HepG2 (cell line): Measurements from ENCODE around the gene ETF1. TPM values are rescaled to one million over a fixed set of nuclear protein-coding genes. Genes with fewer than 3 reads are reported as not detected.

Experiments used
- AGO2 ChIP-seq: fragments of 200-400 bp; formaldehyde crosslinking; optimal IDR thresholded peaks from 2 replicates; pipeline ENCODE3; 2017; ENCODE audit warnings: mild to moderate bottlenecking, low read depth, low read length, moderate library complexity
- ARID4A ChIP-seq: sonication (generic); formaldehyde crosslinking; IDR thresholded peaks from 2 replicates; pipeline ENCODE4 v1.5.0; 2020; ENCODE audit warnings: mild to moderate bottlenecking, missing genetic modification reagents, borderline replicate concordance
- ATF1 ChIP-seq: IDR thresholded peaks from 2 replicates; pipeline ENCODE4 v1.6.1; 2016; ENCODE audit warnings: mild to moderate bottlenecking, control low read depth
- EEA1 ChIP-seq: sonication (generic); formaldehyde crosslinking; IDR thresholded peaks from 2 replicates; pipeline ENCODE4 v1.5.1; 2020; ENCODE audit warnings: mild to moderate bottlenecking, missing genetic modification reagents, borderline replicate concordance
- JUNB ChIP-seq: sonication (generic); formaldehyde crosslinking; IDR thresholded peaks from 2 replicates; pipeline ENCODE4 v1.8.0; 2022; ENCODE audit warnings: missing genetic modification reagents, mild to moderate bottlenecking, borderline replicate concordance
- KLF11 ChIP-seq: IDR thresholded peaks from 2 replicates; pipeline ENCODE4 v1.6.1; 2016; ENCODE audit warnings: missing compliant biosample characterization
- LCORL ChIP-seq, 2 experiments: fragments of 450-650 bp in 1 of 2; sonication (generic) in 1 of 2; formaldehyde crosslinking in 1 of 2; IDR thresholded peaks; 2 replicates each; pipeline versions ENCODE4 v1.5.0 to v1.6.1; 2017 to 2020; ENCODE audit warnings: antibody characterized with exemption in 1 of 2, missing genetic modification reagents in 1 of 2
- MEIS1 ChIP-seq: sonication (generic); formaldehyde crosslinking; IDR thresholded peaks from 2 replicates; pipeline ENCODE4 v1.9.0; 2021; ENCODE audit warnings: mild to moderate bottlenecking, missing genetic modification reagents, moderate library complexity, borderline replicate concordance
- MEIS2 ChIP-seq: sonication (generic); formaldehyde crosslinking; IDR thresholded peaks from 2 replicates; pipeline ENCODE4 v1.9.0; 2021; ENCODE audit warnings: mild to moderate bottlenecking, missing genetic modification reagents
- PBX3 ChIP-seq: sonication (generic); formaldehyde crosslinking; IDR thresholded peaks from 2 replicates; pipeline ENCODE4 v1.8.1; 2023; ENCODE audit warnings: missing genetic modification reagents, inconsistent platforms, borderline replicate concordance
- RAD21 ChIP-seq: fragments of 450-650 bp; formaldehyde crosslinking; IDR thresholded peaks from 2 replicates; pipeline ENCODE4 v1.5.0; 2020; ENCODE audit warnings: mild to moderate bottlenecking
- RBFOX2 ChIP-seq: fragments of 200-400 bp; formaldehyde crosslinking; IDR thresholded peaks from 2 replicates; pipeline ENCODE4 v1.6.1; 2017; ENCODE audit warnings: low read depth, mild to moderate bottlenecking, low read length
- RFXAP ChIP-seq: sonication (generic); formaldehyde crosslinking; IDR thresholded peaks from 2 replicates; pipeline ENCODE4 v1.4.0; 2020; ENCODE audit warnings: missing genetic modification reagents, borderline replicate concordance
- U2AF1 ChIP-seq: fragments of 200-400 bp; formaldehyde crosslinking; optimal IDR thresholded peaks from 2 replicates; pipeline ENCODE3; 2017; ENCODE audit warnings: mild to moderate bottlenecking, low read depth, low read length
- ZBTB39 ChIP-seq: sonication (generic); formaldehyde crosslinking; IDR thresholded peaks from 2 replicates; pipeline ENCODE4 v1.5.0; 2020; ENCODE audit warnings: missing genetic modification reagents
- ZNF235 ChIP-seq: sonication (generic); formaldehyde crosslinking; IDR thresholded peaks from 2 replicates; pipeline ENCODE4 v1.8.1; 2023; ENCODE audit warnings: mild to moderate bottlenecking, missing genetic modification reagents, borderline replicate concordance
- ZNF333 ChIP-seq: sonication (generic); formaldehyde crosslinking; IDR thresholded peaks from 2 replicates; pipeline ENCODE4 v1.4.0; 2020; ENCODE audit warnings: mild to moderate bottlenecking, missing genetic modification reagents, borderline replicate concordance
- ZNF350 ChIP-seq: sonication (generic); formaldehyde crosslinking; IDR thresholded peaks from 2 replicates; pipeline ENCODE4 v1.4.0; 2020; ENCODE audit warnings: mild to moderate bottlenecking, low read depth, missing genetic modification reagents, borderline replicate concordance
- ZNF546 ChIP-seq: sonication (generic); formaldehyde crosslinking; conservative IDR thresholded peaks from 2 replicates; pipeline ENCODE4 v1.8.1; 2023; ENCODE audit warnings: mild to moderate bottlenecking, missing genetic modification reagents
- ZNF850 ChIP-seq: sonication (generic); formaldehyde crosslinking; conservative IDR thresholded peaks from 2 replicates; pipeline ENCODE4 v1.9.0; 2021; ENCODE audit warnings: mild to moderate bottlenecking, missing genetic modification reagents
- ZSCAN31 ChIP-seq: sonication (generic); formaldehyde crosslinking; IDR thresholded peaks from 2 replicates; pipeline ENCODE4 v1.5.0; 2020; ENCODE audit warnings: low read depth, mild to moderate bottlenecking, missing genetic modification reagents
- polyA plus RNA-seq, 8 experiments: library from polyadenylated mRNA; depleted of rRNA in 3 of 8; stranded (reverse) in 7 of 8; unstranded in 1 of 8; fragments of >200 nt; fragmentation: Illumina TruSeq in 4 of 8; extraction: Trizol in 4 of 8; gene quantifications; 2 replicates each; pipeline versions ENCODE4 v1.2.1 to v1.2.3, GENCODE V29; 2011 to 2016; ENCODE audit warnings: low read depth in 4 of 8, missing spikeins in 1 of 8, mixed read lengths in 1 of 8; ENCODE audit not compliant: insufficient read depth in 1 of 8
- total RNA-seq, 5 experiments: library from RNA; depleted of rRNA; stranded (reverse); fragments of >200 nt; fragmentation: Illumina TruSeq; extraction: Trizol; gene quantifications; 2 replicates each; pipeline ENCODE4 v1.2.3, GENCODE V29; 2016; ENCODE audit warnings: low read depth in 1 of 5

The ETF1 gene
- total and polyA plus RNA-seq, 2 of the 13 experiments (the other 11 are each of a cell fraction or from before 2014, with no cell fraction given) = 52.1 to 184 TPM

- TF ChIP-seq ARID4A (CRISPR knock-in tag) (peak; percentile 44; the same call in 1 of the 2 replicates), U2AF1 (peak; percentile 90), ZNF235 (no peak), LCORL (IDR thresholded peaks at IDR 0.05) (no peak), LCORL (CRISPR knock-in tag; IDR thresholded peaks at IDR 0.05) (peak; percentile 10; the same call in 1 of the 2 replicates), EEA1 (CRISPR knock-in tag) (0 out of 2 replicates have a peak, but pooled peaks have one; percentile 14), MEIS2 (CRISPR knock-in tag) (peak; percentile 20; the same call in 1 of the 2 replicates), ZSCAN31 (CRISPR knock-in tag) (no peak), JUNB (no peak), RAD21 (CRISPR knock-in tag) (peak; percentile 56; the same call in 1 of the 2 replicates), PBX3 (CRISPR knock-in tag) (no peak), ZNF546 (CRISPR knock-in tag) (peak; percentile 69; the same call in 1 of the 2 replicates), ZBTB39 (CRISPR knock-in tag) (peak; percentile 22; the same call in 1 of the 2 replicates), AGO2 (peak; percentile 75), MEIS1 (CRISPR knock-in tag) (0 out of 2 replicates have a peak, but pooled peaks have one; percentile 20), KLF11 (CRISPR knock-in tag) (no peak), ZNF333 (peak; percentile 91; the same call in 1 of the 2 replicates), RFXAP (CRISPR knock-in tag) (peak; percentile 12; the same call in 1 of the 2 replicates), RBFOX2 (peak; percentile 76), ATF1 (CRISPR knock-in tag) (peak; percentile 81), ZNF850 (CRISPR knock-in tag) (0 out of 2 replicates have a peak, but pooled peaks have one; percentile 23), ZNF350 (peak; percentile 18; the same call in 1 of the 2 replicates)
These were observed 77.5 kb downstream of the ETF1 start, which contains the start of gene EGR1 (continued) for GRCh38 chr5:138465261-138466124.
